H1 (cell line): ENCODE data around the gene ZNF462. TPM values are rescaled to one million over a fixed set of nuclear protein-coding genes. Genes with fewer than 3 reads are reported as not detected.

Experiments
- CTCF ChIA-PET: fragments of 300-600 bp; sonication (Branson Sonifier 250); formaldehyde crosslinking; loops from one replicate; lab custom pipeline; 2021; ENCODE audit not compliant: partially characterized antibody; lab: Charles Lee
- POLR2A ChIA-PET: fragments of 300-600 bp; sonication (Branson Sonifier 250); formaldehyde crosslinking; loops from one replicate; lab custom pipeline; 2021; ENCODE audit warnings: inconsistent platforms; ENCODE audit not compliant: partially characterized antibody; lab: Charles Lee
- DNase-seq, 2 experiments: peaks; one replicate each; pipeline versions ENCODE4 v3.0.0 to v3.0.0-alpha.2; 2010 to 2022; ENCODE audit warnings: low spot score in 2 of 2, low read depth in 1 of 2, mixed read lengths in 1 of 2
- FAIRE-seq: peaks from 2 replicates; lab custom pipeline; 2011; peaks lifted over from hg19 to GRCh38; lab: Jason Lieb, UNC
- H2AFZ ChIP-seq: 2 replicates; pipeline ENCODE4 v1.8.1; 2012; ENCODE audit warnings: low read length, inconsistent platforms
- H2AK5ac ChIP-seq: 2 replicates; pipeline ENCODE4 v1.6.1; 2013; ENCODE audit warnings: low read depth, low read length
- H2BK120ac ChIP-seq: replicated peaks from 2 replicates; pipeline ENCODE3; 2013; ENCODE audit warnings: low read depth, low read length, inconsistent platforms
- H2BK12ac ChIP-seq: 2 replicates; pipeline ENCODE4 v1.6.1; 2013; ENCODE audit warnings: low read depth, low read length
- H2BK15ac ChIP-seq: 2 replicates; pipeline ENCODE4 v1.6.1; 2013; ENCODE audit warnings: low read length
- H2BK20ac ChIP-seq: 2 replicates; pipeline ENCODE4 v1.6.1; 2013; ENCODE audit warnings: low read length
- H2BK5ac ChIP-seq: 2 replicates; pipeline ENCODE4 v1.6.1; 2013; ENCODE audit warnings: low read depth, low read length
- H3K14ac ChIP-seq: 2 replicates; pipeline ENCODE4 v1.6.1; 2013; ENCODE audit warnings: inconsistent platforms; ENCODE audit not compliant: insufficient read length
- H3K18ac ChIP-seq: 2 replicates; pipeline ENCODE4 v1.6.1; 2013; ENCODE audit warnings: low read length; ENCODE audit errors: extremely low read depth
- H3K23ac ChIP-seq: 2 replicates; pipeline ENCODE4 v1.6.1; 2013; ENCODE audit warnings: inconsistent platforms; ENCODE audit not compliant: insufficient read length
- H3K23me2 ChIP-seq: 2 replicates; pipeline ENCODE4 v1.6.1; 2013; ENCODE audit warnings: low read depth, low read length
- H3K27ac ChIP-seq: 2 replicates; pipeline ENCODE4 v1.6.1; 2011; ENCODE audit warnings: low read depth, low read length, inconsistent platforms
- H3K27me3 ChIP-seq, 4 experiments: replicated peaks in 1 of 4; 1 replicate in 1 of 4; 2 replicates in 3 of 4; pipeline versions ENCODE4 v1.6.1 to v1.8.1; 2011 to 2013; ENCODE audit warnings: low read length in 3 of 4, mild to moderate bottlenecking in 3 of 4, inconsistent platforms in 2 of 4, mixed read lengths in 2 of 4, moderate library complexity in 1 of 4; ENCODE audit not compliant: control insufficient read depth in 3 of 4, insufficient read depth in 3 of 4; ENCODE audit errors: extremely low read depth in 1 of 4
- H3K36me3 ChIP-seq, 4 experiments: 2 replicates each; pipeline versions ENCODE4 v1.6.1 to v1.8.1; 2011 to 2013; ENCODE audit warnings: mild to moderate bottlenecking in 4 of 4, low read length in 3 of 4, moderate library complexity in 2 of 4, control low read depth in 1 of 4, inconsistent platforms in 1 of 4; ENCODE audit not compliant: insufficient read depth in 4 of 4, control insufficient read depth in 2 of 4
- H3K4ac ChIP-seq: replicated peaks from 2 replicates; pipeline ENCODE3; 2013; ENCODE audit warnings: low read length, low read depth, mixed read lengths, inconsistent platforms; ENCODE audit not compliant: insufficient read length
- H3K4me1 ChIP-seq, 4 experiments: replicated peaks in 1 of 4; 1 replicate in 1 of 4; 2 replicates in 3 of 4; pipeline versions ENCODE4 v1.6.1 to v1.8.1; 2011 to 2013; ENCODE audit warnings: low read length in 3 of 4, inconsistent platforms in 2 of 4, mixed read lengths in 1 of 4; ENCODE audit not compliant: insufficient read depth in 4 of 4, control insufficient read depth in 3 of 4
- H3K4me2 ChIP-seq, 2 experiments: 2 replicates each; pipeline versions ENCODE4 v1.6.1 to v1.8.1; 2011 to 2013; ENCODE audit warnings: low read depth in 2 of 2, low read length in 2 of 2, control low read depth in 1 of 2, inconsistent platforms in 1 of 2, mild to moderate bottlenecking in 1 of 2; ENCODE audit not compliant: insufficient read depth in 1 of 2
- H3K4me3 ChIP-seq, 4 experiments: fragments of 200-600, 300-600 bp in 1 of 4; sonication (generic), shearing (Covaris generic), sonication (Bioruptor Twin) in 1 of 4; 2 replicates each; pipeline versions ENCODE4 v1.5.1 to v1.8.1; 2011 to 2016; ENCODE audit warnings: low read length in 4 of 4, low read depth in 3 of 4, control low read depth in 2 of 4, inconsistent platforms in 2 of 4, mild to moderate bottlenecking in 2 of 4, mixed read lengths in 1 of 4, moderate library complexity in 1 of 4; ENCODE audit not compliant: insufficient read depth in 2 of 4; ENCODE audit errors: extremely low read depth in 1 of 4
- H3K56ac ChIP-seq: replicated peaks from 2 replicates; pipeline ENCODE3; 2013; ENCODE audit warnings: low read depth, mild to moderate bottlenecking, mixed read lengths, low read length, inconsistent platforms; ENCODE audit not compliant: insufficient read length
- H3K79me1 ChIP-seq: 2 replicates; pipeline ENCODE4 v1.6.1; 2013; ENCODE audit warnings: low read depth, low read length, control low read depth
- H3K79me2 ChIP-seq, 2 experiments: 2 replicates each; pipeline versions ENCODE4 v1.6.1 to v1.8.1; 2012 to 2013; ENCODE audit warnings: low read length in 2 of 2, mild to moderate bottlenecking in 2 of 2, inconsistent platforms in 1 of 2; ENCODE audit not compliant: insufficient read depth in 2 of 2, control insufficient read depth in 1 of 2
- H3K9ac ChIP-seq, 4 experiments: replicated peaks in 1 of 4; 1 replicate in 1 of 4; 2 replicates in 3 of 4; pipeline versions ENCODE4 v1.6.1 to v1.8.1; 2011 to 2013; ENCODE audit warnings: low read depth in 3 of 4, low read length in 3 of 4, control low read depth in 2 of 4, mild to moderate bottlenecking in 2 of 4, moderate library complexity in 2 of 4, inconsistent platforms in 1 of 4; ENCODE audit errors: extremely low read depth in 1 of 4
- H3K9me3 ChIP-seq, 2 experiments: 2 replicates each; pipeline versions ENCODE4 v1.6.1 to v1.8.1; 2012 to 2013; ENCODE audit warnings: mild to moderate bottlenecking in 2 of 2, moderate library complexity in 2 of 2, control low read depth in 1 of 2, inconsistent platforms in 1 of 2, low read depth in 1 of 2, low read length in 1 of 2, mixed read lengths in 1 of 2; ENCODE audit not compliant: insufficient read depth in 2 of 2
- H4K20me1 ChIP-seq, 2 experiments: replicated peaks in 1 of 2; 2 replicates each; pipeline versions ENCODE3 to v1.8.1; 2011 to 2013; ENCODE audit warnings: inconsistent platforms in 2 of 2, low read length in 2 of 2, mild to moderate bottlenecking in 1 of 2; ENCODE audit not compliant: insufficient read depth in 2 of 2, control insufficient read depth in 1 of 2
- H4K5ac ChIP-seq: 2 replicates; pipeline ENCODE4 v1.6.1; 2013; ENCODE audit warnings: low read length, low read depth, mixed read lengths, inconsistent platforms; ENCODE audit not compliant: insufficient read length
- H4K8ac ChIP-seq: 2 replicates; pipeline ENCODE4 v1.8.0; 2013; ENCODE audit warnings: mild to moderate bottlenecking, moderate library complexity, low read length, inconsistent platforms; ENCODE audit not compliant: insufficient read depth; ENCODE audit errors: extremely low read depth
- H4K91ac ChIP-seq: replicated peaks from 2 replicates; pipeline ENCODE3; 2013; ENCODE audit warnings: low read length, mixed read lengths, inconsistent platforms; ENCODE audit not compliant: insufficient read length
- ASH2L ChIP-seq: fragments of 200-600, 300-600 bp; sonication (generic); IDR thresholded peaks from one replicate; pipeline ENCODE4 v1.7.1; 2017; ENCODE audit warnings: low read length
- BRCA1 ChIP-seq: IDR thresholded peaks from 2 replicates; pipeline ENCODE4 v1.6.1; 2012; ENCODE audit warnings: low read depth, low read length, improper control_type of control experiment
- EGR1 ChIP-seq: IDR thresholded peaks from 2 replicates; pipeline ENCODE4 v1.6.1; 2011; ENCODE audit warnings: low read depth, low read length, borderline replicate concordance
- JUN ChIP-seq: IDR thresholded peaks from 2 replicates; pipeline ENCODE4 v1.6.1; 2011; ENCODE audit warnings: low read depth, mild to moderate bottlenecking, improper control_type of control experiment, low read length
- NANOG ChIP-seq: IDR thresholded peaks from 2 replicates; pipeline ENCODE4 v1.6.1; 2011; ENCODE audit warnings: low read length, low read depth, mild to moderate bottlenecking, inconsistent platforms; ENCODE audit not compliant: insufficient read depth, poor library complexity, severe bottlenecking
- POU5F1 ChIP-seq: IDR thresholded peaks from 2 replicates; pipeline ENCODE4 v1.6.1; 2011; ENCODE audit warnings: low read depth, mild to moderate bottlenecking, low read length, moderate library complexity
- SP1 ChIP-seq: IDR thresholded peaks from 2 replicates; pipeline ENCODE4 v1.6.1; 2011; ENCODE audit warnings: low read depth, low read length
- SRF ChIP-seq: IDR thresholded peaks from 2 replicates; pipeline ENCODE4 v1.6.1; 2011; ENCODE audit warnings: mild to moderate bottlenecking, low read depth, low read length, moderate library complexity
- WGBS, 2 experiments: shearing (Covaris generic) in 1 of 2; methylation state at CpG; one replicate each; pipeline versions ENCODE4 v1.1.6 to v1.1.7; 2013 to 2015; ENCODE audit warnings: low lambda C conversion rate in 2 of 2, mixed read lengths in 2 of 2, inconsistent platforms in 1 of 2, low coverage in 1 of 2, missing lambda C conversion rate in 1 of 2; ENCODE audit not compliant: insufficient replicate concordance in 2 of 2, insufficient coverage in 1 of 2, insufficient read length in 1 of 2; ENCODE audit errors: extremely low coverage in 1 of 2, missing lambda C conversion rate in 1 of 2; 5-methylcytosine and 5-hydroxymethylcytosine counted together
- polyA plus RNA-seq, 7 experiments: library from polyadenylated mRNA; depleted of rRNA in 3 of 7; stranded (reverse) in 5 of 7; unstranded in 2 of 7; fragments of >200 nt in 5 of 7; fragments of 200-250 nt in 2 of 7; gene quantifications; 1 replicate in 5 of 7; 2 replicates in 1 of 7; 4 replicates in 1 of 7; pipeline versions ENCODE4 v1.2.1 to v1.2.3, GENCODE V29; 2011 to 2013; ENCODE audit warnings: missing spikeins in 2 of 7, mixed read lengths in 2 of 7
- total RNA-seq: library from RNA; stranded (reverse); fragmentation: NEBNext Ultra II Directional; extraction: Animal tissue kit (Norgen Biotek cat#: 25700); gene quantifications from 2 replicates; pipeline ENCODE4 v1.2.1, GENCODE V29; 2021

Gene ZNF462
- total and polyA plus RNA-seq, 2 of the 8 experiments (the other 6 are each of a cell fraction or from before 2014, with no cell fraction given), result 30.0 to 163 TPM

GRCh38 chr9:106930477-106930876 is 67.5 kb downstream of the ZNF462 start:
- DNase-seq (no peak), FAIRE-seq (no peak)
- no peak overlapping the region for H2BK5ac ChIP-seq
- WGBS, 2 experiments, result 95% methylated on average over 8 of the region's 8 CpGs; no CpG with 5 or more reads in 1 of the 2 experiments
- no peak overlapping the region for H2BK12ac ChIP-seq
- H2BK15ac ChIP-seq, result no peak overlapping the region
- H3K9me3 ChIP-seq, result no peaks in the 10 kb centered on the region; a peak in 1 of 4 replicates
- H3K18ac ChIP-seq, result no peak overlapping the region
- H3K4ac ChIP-seq, result no peak overlapping the region
- peaks cover 50 to 83% (median 75%) of the 10 kb centered on the region in 4 experiments for H3K36me3 ChIP-seq
- H2AFZ ChIP-seq, result no peak overlapping the region
- H2BK20ac ChIP-seq, result no peak overlapping the region
- H3K23me2 ChIP-seq, result no peaks in the 10 kb centered on the region
- no peak overlapping the region for H3K23ac ChIP-seq
- H4K8ac ChIP-seq, result no peak overlapping the region
- ChIA-PET CTCF (interaction anchor here (1.4 to 1.5 kb wide), 2 partner anchors 9 to 1022 kb away, joined by 3 to 4 read pairs; no protein-coding TSS in a partner anchor), POLR2A (interaction anchor here (1.2 kb wide), 1 partner anchor 9 kb away, joined by 3 read pairs; no protein-coding TSS in a partner anchor)
- H2AK5ac ChIP-seq, result no peak overlapping the region
- H3K4me2 ChIP-seq, result no peak overlapping the region
- H3K56ac ChIP-seq, result no peak overlapping the region
- H4K91ac ChIP-seq, result no peak overlapping the region
- peaks cover 0 to 59% of the 10 kb centered on the region in 2 experiments; a peak in 2 of 4 replicates for H3K79me2 ChIP-seq
- no peak overlapping the region for H2BK120ac ChIP-seq
- H3K4me3 ChIP-seq, result no peak overlapping the region
- H4K20me1 ChIP-seq, result peaks cover 0 to 5% of the 10 kb centered on the region in 2 experiments
- H3K14ac ChIP-seq, result no peak overlapping the region
- no peaks in the 10 kb centered on the region for H3K27me3 ChIP-seq
- H4K5ac ChIP-seq, result no peak overlapping the region
- H3K4me1 ChIP-seq, result peaks cover 2 to 7% (median 4%) of the 10 kb centered on the region in 4 experiments
- TF ChIP-seq POU5F1, result no peak
- TF ChIP-seq JUN, result no peak
- no peak for TF ChIP-seq SRF
- no peak for TF ChIP-seq ASH2L
- no peak for TF ChIP-seq BRCA1
- no peak for TF ChIP-seq SP1
- no peak for TF ChIP-seq EGR1
- TF ChIP-seq NANOG, result no peak
- H3K9ac ChIP-seq, result no peak overlapping the region
- H3K79me1 ChIP-seq, result peaks cover 5% of the 10 kb centered on the region; the same call in 1 of the 2 replicates
- 0 out of 2 replicates have a peak overlapping the region, but pooled peaks have one; percentile 30 for H3K27ac ChIP-seq
